Mucosa of descending colon (tissue), 3 donors: ENCODE measurements around the gene CBLN2. TPM values are rescaled to one million over a fixed set of nuclear protein-coding genes. Genes with fewer than 3 reads are reported as not detected.

Experiments
- ATAC-seq: fragments of 200-7000 bp; cut with Tn5 transposase; one replicate; pipeline ENCODE4 v1.9.1; 2020; ENCODE audit warnings: mild to moderate bottlenecking, moderate library complexity
- DNase-seq, 3 donors: peaks; one replicate each; pipeline ENCODE4 v3.0.0-alpha.2; 2020
- H3K36me3 ChIP-seq: fragments of 200-600 bp; one replicate; pipeline ENCODE4 v1.8.0; 2021; ENCODE audit warnings: low read depth, mild to moderate bottlenecking
- H3K4me1 ChIP-seq: fragments of 200-600 bp; one replicate; pipeline ENCODE4 v1.8.0; 2021; ENCODE audit warnings: low read depth, mild to moderate bottlenecking
- H3K4me3 ChIP-seq: fragments of 200-600 bp; one replicate; pipeline ENCODE4 v1.8.0; 2021; ENCODE audit warnings: mild to moderate bottlenecking
- H3K9me3 ChIP-seq: fragments of 200-600 bp; one replicate; pipeline ENCODE4 v1.8.0; 2021; ENCODE audit warnings: mild to moderate bottlenecking
- intact Hi-C, 2 donors: fragments of 100-400 bp; cut with DNase I in 1 of 2; cut with micrococcal nuclease in 1 of 2; formaldehyde crosslinking; loops; one replicate each; pipeline versions ENCODE4 v1.11.0 to v1.11.1; 2022; cut with DNase I, micrococcal nuclease
- total RNA-seq, 3 donors: library from RNA; stranded (reverse); fragmentation: NEBNext Ultra II Directional in 2 of 3; extraction: Animal tissue kit (Norgen Biotek cat#: 25700) in 2 of 3; gene quantifications; one replicate each; pipeline versions ENCODE4 v1.2.1 to v1.2.4, GENCODE V29; 2021 to 2023
- TF ChIP-seq, protein P1 (sequence below): fragments of 200-600 bp; IDR thresholded peaks from one replicate; pipeline ENCODE4 v1.8.0; 2022; ENCODE audit warnings: antibody characterized with exemption, mild to moderate bottlenecking
- donor health status: DM: no; HTN: no; CAD: no; lungs with moderate emphysema.
- donor health status: DM: no; HTN: no; CAD: no.
- donor health status: DM: no; HTN: yes; CAD: no.

The CBLN2 gene
- total RNA-seq, 3 donors from 2014 or later = 1.1 to 3.2 (median 1.3) TPM

DNA sequence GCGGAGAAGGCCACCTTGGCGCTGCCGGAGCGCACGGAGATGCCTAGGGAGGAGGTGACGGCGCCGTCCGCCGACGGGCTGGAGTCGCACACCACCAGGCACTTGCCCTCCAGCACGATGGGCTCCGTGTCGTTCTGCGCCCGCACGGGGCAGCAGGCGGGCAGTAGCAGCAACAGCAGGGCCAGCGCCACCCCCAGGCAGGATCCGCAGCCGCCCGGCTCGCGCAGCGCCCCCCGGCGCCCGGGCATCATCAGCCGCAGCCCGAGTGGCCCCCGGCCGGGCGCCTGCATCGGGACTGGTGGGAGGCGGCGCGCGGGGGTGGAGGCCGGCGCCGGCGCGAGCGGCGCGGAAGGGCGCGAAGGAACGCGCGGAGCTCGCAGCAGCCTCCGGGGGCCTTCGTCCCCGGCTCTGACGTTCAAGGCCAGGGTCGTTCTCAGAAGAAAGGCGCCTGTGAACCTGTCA, 2.2 kb downstream of the CBLN2 start:
- ATAC-seq = no peak
- intact Hi-C loops = no loop called here
- TF ChIP-seq, protein P1, sequence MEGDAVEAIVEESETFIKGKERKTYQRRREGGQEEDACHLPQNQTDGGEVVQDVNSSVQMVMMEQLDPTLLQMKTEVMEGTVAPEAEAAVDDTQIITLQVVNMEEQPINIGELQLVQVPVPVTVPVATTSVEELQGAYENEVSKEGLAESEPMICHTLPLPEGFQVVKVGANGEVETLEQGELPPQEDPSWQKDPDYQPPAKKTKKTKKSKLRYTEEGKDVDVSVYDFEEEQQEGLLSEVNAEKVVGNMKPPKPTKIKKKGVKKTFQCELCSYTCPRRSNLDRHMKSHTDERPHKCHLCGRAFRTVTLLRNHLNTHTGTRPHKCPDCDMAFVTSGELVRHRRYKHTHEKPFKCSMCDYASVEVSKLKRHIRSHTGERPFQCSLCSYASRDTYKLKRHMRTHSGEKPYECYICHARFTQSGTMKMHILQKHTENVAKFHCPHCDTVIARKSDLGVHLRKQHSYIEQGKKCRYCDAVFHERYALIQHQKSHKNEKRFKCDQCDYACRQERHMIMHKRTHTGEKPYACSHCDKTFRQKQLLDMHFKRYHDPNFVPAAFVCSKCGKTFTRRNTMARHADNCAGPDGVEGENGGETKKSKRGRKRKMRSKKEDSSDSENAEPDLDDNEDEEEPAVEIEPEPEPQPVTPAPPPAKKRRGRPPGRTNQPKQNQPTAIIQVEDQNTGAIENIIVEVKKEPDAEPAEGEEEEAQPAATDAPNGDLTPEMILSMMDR = no peak
- no peaks in the 10 kb centered on the region for H3K9me3 ChIP-seq
- H3K4me3 ChIP-seq = no peak overlapping the region
- no peak for DNase-seq
- H3K4me1 ChIP-seq = no peaks in the 10 kb centered on the region
- no peaks in the 10 kb centered on the region for H3K36me3 ChIP-seq

DNA sequence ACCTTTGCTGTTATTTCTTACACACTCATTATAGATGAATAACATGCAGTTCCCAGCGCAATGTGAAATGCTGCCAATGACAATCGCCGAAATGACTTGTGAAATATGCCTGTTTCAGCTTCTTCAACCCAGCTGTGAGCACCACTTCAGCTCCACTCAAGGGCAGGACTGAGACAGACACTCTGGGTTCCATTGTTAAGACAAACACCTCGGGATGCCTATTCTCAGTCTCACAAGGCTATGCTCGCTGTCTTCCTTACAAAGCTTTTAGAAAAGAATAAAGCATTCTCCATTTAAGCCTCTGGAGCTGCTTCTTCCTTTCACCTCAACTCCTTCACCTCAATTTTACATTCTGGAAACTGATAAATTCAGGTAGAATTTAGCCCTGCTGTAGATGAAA, 4.2 kb downstream of the CBLN2 start:
- Histone ChIP-seq H3K4me3 (no peak overlapping the region), H3K36me3 (no peaks in the 10 kb centered on the region), H3K9me3 (no peaks in the 10 kb centered on the region), H3K4me1 (no peaks in the 10 kb centered on the region)
- no peak for ATAC-seq
- intact Hi-C loops = no loop called here
- TF ChIP-seq, protein P1 = no peak
- no peak for DNase-seq

DNA sequence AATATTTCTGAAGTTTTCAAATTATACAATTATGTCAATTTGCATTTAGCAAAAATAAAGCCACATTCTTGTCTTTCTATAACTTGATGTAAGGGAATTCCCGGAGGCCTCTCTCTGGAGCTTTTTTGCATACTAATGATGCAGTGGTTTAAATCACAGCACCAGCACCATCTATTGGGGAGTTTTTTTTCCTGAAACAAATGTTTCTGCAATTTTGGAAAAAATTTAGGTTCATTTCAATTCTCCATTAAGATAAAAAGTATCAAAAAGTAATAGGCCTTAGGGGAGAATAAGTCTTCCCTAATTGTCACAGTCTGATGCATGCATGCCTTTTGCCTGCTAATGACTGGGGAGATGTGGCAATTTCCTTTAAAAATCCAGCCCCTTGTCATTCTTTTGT, 13.5 kb downstream of the CBLN2 start:
- H3K4me1 ChIP-seq = no peaks in the 10 kb centered on the region
- no peak for DNase-seq

DNA sequence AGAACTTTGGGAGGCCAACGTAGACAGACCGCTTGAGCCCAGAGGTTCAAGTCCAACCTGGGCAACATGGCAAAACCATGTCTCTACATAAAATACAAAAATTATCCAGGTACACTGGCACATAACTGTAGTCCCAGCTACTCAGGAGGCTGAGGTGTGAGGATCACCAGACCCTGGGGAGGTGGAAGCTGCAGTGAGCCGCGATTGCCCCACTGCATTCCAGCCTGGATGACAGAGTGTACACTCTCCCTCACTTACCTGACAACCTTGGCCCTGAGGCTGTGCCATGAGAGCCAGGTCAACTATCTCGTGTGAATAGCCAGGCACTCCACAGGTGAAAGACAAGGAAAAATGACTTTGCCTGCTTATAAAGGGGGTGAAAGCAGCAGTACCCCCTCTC, 39.3 kb downstream of the CBLN2 start:
- no peaks in the 10 kb centered on the region for H3K36me3 ChIP-seq
- intact Hi-C loops = no loop called here
- TF ChIP-seq, protein P1 = no peak
- H3K4me1 ChIP-seq = no peaks in the 10 kb centered on the region
- no peak overlapping the region for H3K4me3 ChIP-seq
- no peaks in the 10 kb centered on the region for H3K9me3 ChIP-seq
- ATAC-seq (no peak), DNase-seq (no peak)

More for the DNA sequence above, 13.5 kb downstream of the CBLN2 start:
- ATAC-seq = no peak
- no peaks in the 10 kb centered on the region for H3K36me3 ChIP-seq
- no peak overlapping the region for H3K4me3 ChIP-seq
- intact Hi-C loops = no loop called here
- no peaks in the 10 kb centered on the region for H3K9me3 ChIP-seq
- TF ChIP-seq, protein P1 = no peak

DNA sequence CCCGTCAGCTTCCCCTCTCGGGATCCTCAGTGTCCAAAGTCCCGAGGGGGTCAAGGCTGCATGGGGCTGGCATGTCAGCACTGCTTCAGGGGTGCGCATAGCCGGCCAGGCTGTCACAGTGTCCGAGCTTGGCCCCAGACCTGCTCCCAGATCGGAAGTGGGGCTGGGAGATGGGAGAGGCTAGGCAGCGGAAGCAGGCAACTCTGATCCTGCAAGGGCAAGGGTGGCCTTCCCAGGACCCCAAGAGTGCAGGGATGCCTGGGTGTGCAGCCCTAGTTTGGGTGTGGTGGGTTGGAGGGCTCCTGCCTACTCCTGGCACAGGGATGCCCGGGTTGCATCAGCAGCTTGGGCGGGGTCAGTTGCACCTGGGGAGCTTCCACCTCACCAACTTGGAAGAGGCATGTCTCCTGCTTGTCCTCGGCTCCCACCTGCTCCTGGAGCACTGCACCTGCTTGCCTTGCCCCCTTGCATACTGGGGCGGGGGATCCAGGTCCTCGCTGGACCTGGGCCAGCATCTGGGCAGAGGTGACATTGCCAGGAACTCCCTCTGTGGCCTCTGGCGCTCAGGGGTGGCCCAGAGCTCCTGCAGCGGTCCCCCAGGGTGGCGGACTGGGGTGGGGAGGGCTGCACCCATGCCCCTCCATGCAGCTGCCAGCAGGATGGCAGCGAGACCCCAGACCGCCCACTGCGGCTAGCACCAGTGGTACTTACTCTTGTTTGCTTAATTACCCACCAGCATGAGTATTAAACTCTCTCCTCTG, 41.3 kb downstream of the CBLN2 start:
- Histone ChIP-seq H3K4me1 (no peaks in the 10 kb centered on the region), H3K9me3 (no peaks in the 10 kb centered on the region), H3K4me3 (no peak overlapping the region), H3K36me3 (no peaks in the 10 kb centered on the region)
- no peak for DNase-seq
- TF ChIP-seq, protein P1 = no peak
- no peak for ATAC-seq
- intact Hi-C loops = no loop called here
